Raji (cell line): ENCODE results near the gene UNC79.

Experiments used
- POLR2A ChIP-seq: IDR thresholded peaks from 2 replicates; pipeline ENCODE4 v1.6.1; 2011; ENCODE audit warnings: low read depth, low read length, control low read depth; ENCODE audit not compliant: insufficient read depth

The UNC79 gene

GRCh38 chr14:93480867-93481266 is 50.1 kb downstream of the UNC79 start:
- TF ChIP-seq POLR2A: no peak

- TF ChIP-seq POLR2A: no peak
Measured at GRCh38 chr14:93481758-93482157, 51.0 kb downstream of the UNC79 start.

GRCh38 chr14:93490001-93490400 is 59.3 kb downstream of the UNC79 start:
- TF ChIP-seq POLR2A: no peak

- no peak for TF ChIP-seq POLR2A
Measured at GRCh38 chr14:93493054-93493453, 62.3 kb downstream of the UNC79 start.

GRCh38 chr14:93496856-93497741 is 66.4 kb downstream of the UNC79 start:
- no peak for TF ChIP-seq POLR2A

- TF ChIP-seq POLR2A: no peak
Measured at GRCh38 chr14:93510056-93510455, 79.3 kb downstream of the UNC79 start.

- TF ChIP-seq POLR2A: no peak
Measured at GRCh38 chr14:93511001-93511400, 80.3 kb downstream of the UNC79 start.

- no peak for TF ChIP-seq POLR2A
Measured at GRCh38 chr14:93520053-93520607, 89.4 kb downstream of the UNC79 start.

- TF ChIP-seq POLR2A: no peak
Measured at GRCh38 chr14:93522221-93522620, 91.5 kb downstream of the UNC79 start.

- no peak for TF ChIP-seq POLR2A
Measured at GRCh38 chr14:93525696-93526451, 95.1 kb downstream of the UNC79 start.

GRCh38 chr14:93527203-93527607 is 96.5 kb downstream of the UNC79 start:
- TF ChIP-seq POLR2A: no peak

- no peak for TF ChIP-seq POLR2A
Measured at GRCh38 chr14:93528884-93529558, 98.3 kb downstream of the UNC79 start.

GRCh38 chr14:93531644-93532043 is 100.9 kb downstream of the UNC79 start:
- no peak for TF ChIP-seq POLR2A

GRCh38 chr14:93532541-93532940 is 101.8 kb downstream of the UNC79 start:
- no peak for TF ChIP-seq POLR2A

GRCh38 chr14:93533437-93533836 is 102.7 kb downstream of the UNC79 start:
- TF ChIP-seq POLR2A: no peak
